ENCODE measurements around the gene ACACA.

GRCh38 chr17:37144075-37144701 is 262.4 kb downstream of the ACACA start:
- no peak for TF ChIP-seq POLR2A (IDR thresholded peaks at IDR 0.05)
- no peak for TF ChIP-seq CTCF (IDR thresholded peaks at IDR 0.05)
- TF ChIP-seq EP300 (IDR thresholded peaks at IDR 0.05): no peak

Measured in tibial nerve (tissue), 4 donors.